ENCODE results near the gene PCDHGA8.

PCDHGA8 gene

GRCh38 chr5:141356950-141357349 lies 35.5 kb upstream of the PCDHGA8 start:
- TF ChIP-seq L3MBTL2 (conservative IDR thresholded peaks at IDR 0.05) (no peak), SUZ12 (IDR thresholded peaks at IDR 0.05) (no peak), CTBP1 (IDR thresholded peaks at IDR 0.05; ENCODE audit: borderline replicate concordance) (no peak), FOXM1 (IDR thresholded peaks at IDR 0.05; ENCODE audit: borderline replicate concordance) (no peak)
- CTCF ChIA-PET = no interaction called here
- POLR2A ChIA-PET = no interaction called here
- no peak for DNase-seq (ENCODE audit: extremely low spot score)

GRCh38 chr5:141359790-141360426 lies 32.5 kb upstream of the PCDHGA8 start, which contains the start of gene PCDHGB2:
TSS of gene PCDHGB2 (plus strand) at chr5:141359994. CDS start at chr5:141360136, 142 bp downstream.
- CTCF ChIA-PET = interaction anchor here (0.6 to 0.9 kb wide), 2 partner anchors 153 to 204 kb away, joined by 4 to 5 read pairs; no protein-coding TSS in a partner anchor
- peak; percentile 14 for DNase-seq (ENCODE audit: extremely low spot score)
- POLR2A ChIA-PET = no interaction called here
- TF ChIP-seq ARNT (IDR thresholded peaks at IDR 0.05) = no peak
- TF ChIP-seq SUZ12 (IDR thresholded peaks at IDR 0.05) = no peak
- TF ChIP-seq L3MBTL2 (conservative IDR thresholded peaks at IDR 0.05) = no peak
- TF ChIP-seq BHLHE40 (IDR thresholded peaks at IDR 0.05; ENCODE audit: borderline replicate concordance) = no peak
- TF ChIP-seq CTBP1 (IDR thresholded peaks at IDR 0.05; ENCODE audit: borderline replicate concordance) = no peak
- no peak for TF ChIP-seq FOXA1 (IDR thresholded peaks at IDR 0.05)
- no peak for TF ChIP-seq NFRKB (IDR thresholded peaks at IDR 0.05)
- TF ChIP-seq PKNOX1 (IDR thresholded peaks at IDR 0.05) = no peak
- no peak for TF ChIP-seq FOXM1 (IDR thresholded peaks at IDR 0.05; ENCODE audit: borderline replicate concordance)
- no peak for TF ChIP-seq FOXK2 (IDR thresholded peaks at IDR 0.05)
- no peak for TF ChIP-seq HDGF (IDR thresholded peaks at IDR 0.05; ENCODE audit: borderline replicate concordance)
- TF ChIP-seq LEF1 (IDR thresholded peaks at IDR 0.05; ENCODE audit: borderline replicate concordance) = no peak
- TF ChIP-seq SP1 (IDR thresholded peaks at IDR 0.05) = no peak
- TF ChIP-seq ZNF384 (IDR thresholded peaks at IDR 0.05) = no peak
- no peak for TF ChIP-seq TARDBP (IDR thresholded peaks at IDR 0.05)
- TF ChIP-seq ELF4 (IDR thresholded peaks at IDR 0.05) = no peak

GRCh38 chr5:141360685-141361084 lies 31.7 kb upstream of the PCDHGA8 start:
- ChIA-PET POLR2A (no interaction called here), CTCF (no interaction called here)
- DNase-seq (ENCODE audit: extremely low spot score) = no peak
- TF ChIP-seq TARDBP (IDR thresholded peaks at IDR 0.05) (no peak), FOXA1 (IDR thresholded peaks at IDR 0.05) (no peak), HDGF (IDR thresholded peaks at IDR 0.05; ENCODE audit: borderline replicate concordance) (no peak), CTBP1 (IDR thresholded peaks at IDR 0.05; ENCODE audit: borderline replicate concordance) (no peak), LEF1 (IDR thresholded peaks at IDR 0.05; ENCODE audit: borderline replicate concordance) (no peak), SUZ12 (IDR thresholded peaks at IDR 0.05) (no peak), ZNF384 (IDR thresholded peaks at IDR 0.05) (no peak), FOXK2 (IDR thresholded peaks at IDR 0.05) (no peak), L3MBTL2 (conservative IDR thresholded peaks at IDR 0.05) (no peak), ELF4 (IDR thresholded peaks at IDR 0.05) (no peak), FOXM1 (IDR thresholded peaks at IDR 0.05; ENCODE audit: borderline replicate concordance) (no peak), NFRKB (IDR thresholded peaks at IDR 0.05) (no peak), PKNOX1 (IDR thresholded peaks at IDR 0.05) (no peak), SP1 (IDR thresholded peaks at IDR 0.05) (no peak), ARNT (IDR thresholded peaks at IDR 0.05) (no peak), BHLHE40 (IDR thresholded peaks at IDR 0.05; ENCODE audit: borderline replicate concordance) (no peak)

GRCh38 chr5:141362719-141363118 lies 29.7 kb upstream of the PCDHGA8 start:
- POLR2A ChIA-PET = no interaction called here
- TF ChIP-seq SUZ12 (IDR thresholded peaks at IDR 0.05) (no peak), CTBP1 (IDR thresholded peaks at IDR 0.05; ENCODE audit: borderline replicate concordance) (no peak)

GRCh38 chr5:141363952-141364660 lies 28.3 kb upstream of the PCDHGA8 start, which contains the start of gene PCDHGA5:
TSS of gene PCDHGA5 (plus strand) at chr5:141364162. CDS start at chr5:141364331, 169 bp downstream.
- TF ChIP-seq BHLHE40 (IDR thresholded peaks at IDR 0.05; ENCODE audit: borderline replicate concordance) (no peak), TARDBP (IDR thresholded peaks at IDR 0.05) (no peak), ZNF384 (IDR thresholded peaks at IDR 0.05) (no peak), CTBP1 (IDR thresholded peaks at IDR 0.05; ENCODE audit: borderline replicate concordance) (no peak), HDGF (IDR thresholded peaks at IDR 0.05; ENCODE audit: borderline replicate concordance) (no peak), FOXA1 (IDR thresholded peaks at IDR 0.05) (no peak)

More at GRCh38 chr5:141362719-141363118, 29.7 kb upstream of the PCDHGA8 start:
- no peak for DNase-seq (ENCODE audit: extremely low spot score)
- CTCF ChIA-PET = no interaction called here

GRCh38 chr5:141366016-141366896 lies 26.2 kb upstream of the PCDHGA8 start:
- POLR2A ChIA-PET = no interaction called here
- no peak for DNase-seq (ENCODE audit: extremely low spot score)
- CTCF ChIA-PET = no interaction called here

More at GRCh38 chr5:141363952-141364660, 28.3 kb upstream of the PCDHGA8 start, which contains the start of gene PCDHGA5:
- no peak for DNase-seq (ENCODE audit: extremely low spot score)
- ChIA-PET POLR2A (no interaction called here), CTCF (interaction anchor here (0.6 kb wide), 1 partner anchor 44 kb away, joined by 3 read pairs; no protein-coding TSS in a partner anchor)

More at GRCh38 chr5:141366016-141366896, 26.2 kb upstream of the PCDHGA8 start:
- TF ChIP-seq PKNOX1 (IDR thresholded peaks at IDR 0.05) (no peak), FOXK2 (IDR thresholded peaks at IDR 0.05) (no peak), LEF1 (IDR thresholded peaks at IDR 0.05; ENCODE audit: borderline replicate concordance) (no peak), FOXA1 (IDR thresholded peaks at IDR 0.05) (no peak)

Measured in HEK293T (cell line).